ENCODE results near the gene AKAP17A. TPM values are rescaled to one million over a fixed set of nuclear protein-coding genes. Genes with fewer than 3 reads are reported as not detected.
"Not testable (repeated sequence)": the region's sequence is repeated elsewhere in the genome, so short reads cannot be mapped to it uniquely, and the experiment has no call there.

AKAP17A gene
- total and polyA plus RNA-seq, 4 donors = 5.2 to 49.1 (median 19.2) TPM

- TF ChIP-seq RAD21 (IDR thresholded peaks at IDR 0.05) (no peak), JUND (IDR thresholded peaks at IDR 0.05) (no peak), SP1 (IDR thresholded peaks at IDR 0.05) (no peak), GABPA (IDR thresholded peaks at IDR 0.05 in 1 of 2, conservative IDR thresholded peaks at IDR 0.05 in 1 of 2) (no peak), FOXA2 (IDR thresholded peaks at IDR 0.05) (no peak), FOXA1 (IDR thresholded peaks at IDR 0.05) (no peak), YY1 (IDR thresholded peaks at IDR 0.05) (no peak), ATF3 (IDR thresholded peaks at IDR 0.05) (no peak), RXRA (IDR thresholded peaks at IDR 0.05) (no peak), TAF1 (conservative IDR thresholded peaks at IDR 0.05) (no peak)
- TF ChIP-seq, protein P1, sequence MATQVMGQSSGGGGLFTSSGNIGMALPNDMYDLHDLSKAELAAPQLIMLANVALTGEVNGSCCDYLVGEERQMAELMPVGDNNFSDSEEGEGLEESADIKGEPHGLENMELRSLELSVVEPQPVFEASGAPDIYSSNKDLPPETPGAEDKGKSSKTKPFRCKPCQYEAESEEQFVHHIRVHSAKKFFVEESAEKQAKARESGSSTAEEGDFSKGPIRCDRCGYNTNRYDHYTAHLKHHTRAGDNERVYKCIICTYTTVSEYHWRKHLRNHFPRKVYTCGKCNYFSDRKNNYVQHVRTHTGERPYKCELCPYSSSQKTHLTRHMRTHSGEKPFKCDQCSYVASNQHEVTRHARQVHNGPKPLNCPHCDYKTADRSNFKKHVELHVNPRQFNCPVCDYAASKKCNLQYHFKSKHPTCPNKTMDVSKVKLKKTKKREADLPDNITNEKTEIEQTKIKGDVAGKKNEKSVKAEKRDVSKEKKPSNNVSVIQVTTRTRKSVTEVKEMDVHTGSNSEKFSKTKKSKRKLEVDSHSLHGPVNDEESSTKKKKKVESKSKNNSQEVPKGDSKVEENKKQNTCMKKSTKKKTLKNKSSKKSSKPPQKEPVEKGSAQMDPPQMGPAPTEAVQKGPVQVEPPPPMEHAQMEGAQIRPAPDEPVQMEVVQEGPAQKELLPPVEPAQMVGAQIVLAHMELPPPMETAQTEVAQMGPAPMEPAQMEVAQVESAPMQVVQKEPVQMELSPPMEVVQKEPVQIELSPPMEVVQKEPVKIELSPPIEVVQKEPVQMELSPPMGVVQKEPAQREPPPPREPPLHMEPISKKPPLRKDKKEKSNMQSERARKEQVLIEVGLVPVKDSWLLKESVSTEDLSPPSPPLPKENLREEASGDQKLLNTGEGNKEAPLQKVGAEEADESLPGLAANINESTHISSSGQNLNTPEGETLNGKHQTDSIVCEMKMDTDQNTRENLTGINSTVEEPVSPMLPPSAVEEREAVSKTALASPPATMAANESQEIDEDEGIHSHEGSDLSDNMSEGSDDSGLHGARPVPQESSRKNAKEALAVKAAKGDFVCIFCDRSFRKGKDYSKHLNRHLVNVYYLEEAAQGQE (IDR thresholded peaks at IDR 0.05) = no peak
- TF ChIP-seq, protein P2, sequence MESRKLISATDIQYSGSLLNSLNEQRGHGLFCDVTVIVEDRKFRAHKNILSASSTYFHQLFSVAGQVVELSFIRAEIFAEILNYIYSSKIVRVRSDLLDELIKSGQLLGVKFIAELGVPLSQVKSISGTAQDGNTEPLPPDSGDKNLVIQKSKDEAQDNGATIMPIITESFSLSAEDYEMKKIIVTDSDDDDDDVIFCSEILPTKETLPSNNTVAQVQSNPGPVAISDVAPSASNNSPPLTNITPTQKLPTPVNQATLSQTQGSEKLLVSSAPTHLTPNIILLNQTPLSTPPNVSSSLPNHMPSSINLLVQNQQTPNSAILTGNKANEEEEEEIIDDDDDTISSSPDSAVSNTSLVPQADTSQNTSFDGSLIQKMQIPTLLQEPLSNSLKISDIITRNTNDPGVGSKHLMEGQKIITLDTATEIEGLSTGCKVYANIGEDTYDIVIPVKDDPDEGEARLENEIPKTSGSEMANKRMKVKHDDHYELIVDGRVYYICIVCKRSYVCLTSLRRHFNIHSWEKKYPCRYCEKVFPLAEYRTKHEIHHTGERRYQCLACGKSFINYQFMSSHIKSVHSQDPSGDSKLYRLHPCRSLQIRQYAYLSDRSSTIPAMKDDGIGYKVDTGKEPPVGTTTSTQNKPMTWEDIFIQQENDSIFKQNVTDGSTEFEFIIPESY (IDR thresholded peaks at IDR 0.05) = no peak
- no peaks in the 10 kb centered on the region for H3K36me3 ChIP-seq (ENCODE audit: control insufficient read depth in 4 of 4, insufficient read depth in 3 of 4, low read depth in 1 of 4, low read length in 3 of 4)
- DNase-seq (ENCODE audit: low spot score) = no peak
- WGBS = 87% methylated on average over 6 of the region's 6 CpGs
- peaks cover 0 to 4% (median 1%) of the 10 kb centered on the region in 4 donors for H3K9me3 ChIP-seq (ENCODE audit: control insufficient read depth in 4 of 4, low read length in 3 of 4)
- H3K4me1 ChIP-seq (ENCODE audit: control insufficient read depth in 4 of 4, insufficient read depth in 4 of 4, low read length in 3 of 4) = no peaks in the 10 kb centered on the region
- H3K27ac ChIP-seq (ENCODE audit: low read depth in 1 of 2, low read length in 2 of 2) = no peak overlapping the region
- H3K27me3 ChIP-seq (ENCODE audit: control insufficient read depth in 4 of 4, insufficient read depth in 4 of 4, low read length in 3 of 4) = no peaks in the 10 kb centered on the region
- no peak overlapping the region for H3K4me3 ChIP-seq (ENCODE audit: low read depth in 1 of 3, low read length in 3 of 3)
- H3K9ac ChIP-seq (ENCODE audit: low read depth in 1 of 2, low read length in 2 of 2) = no peak overlapping the region
These were observed 36.0 kb upstream of the AKAP17A start for GRCh38 chrX:1555370-1555769.

GRCh38 chrX:1557442-1557841 is 34.0 kb upstream of the AKAP17A start:
- H3K27ac ChIP-seq (ENCODE audit: low read depth in 1 of 2, low read length in 2 of 2); H3K27me3 ChIP-seq (ENCODE audit: control insufficient read depth in 4 of 4, insufficient read depth in 4 of 4, low read length in 3 of 4); H3K4me3 ChIP-seq (ENCODE audit: low read depth in 1 of 3, low read length in 3 of 3); H3K4me1 ChIP-seq (ENCODE audit: control insufficient read depth in 4 of 4, insufficient read depth in 4 of 4, low read length in 3 of 4); DNase-seq (ENCODE audit: low spot score); H3K9ac ChIP-seq (ENCODE audit: low read depth in 1 of 2, low read length in 2 of 2); H3K9me3 ChIP-seq (ENCODE audit: control insufficient read depth in 4 of 4, low read length in 3 of 4); H3K36me3 ChIP-seq (ENCODE audit: control insufficient read depth in 4 of 4, insufficient read depth in 3 of 4, low read depth in 1 of 4, low read length in 3 of 4): not testable (repeated sequence)

DNA sequence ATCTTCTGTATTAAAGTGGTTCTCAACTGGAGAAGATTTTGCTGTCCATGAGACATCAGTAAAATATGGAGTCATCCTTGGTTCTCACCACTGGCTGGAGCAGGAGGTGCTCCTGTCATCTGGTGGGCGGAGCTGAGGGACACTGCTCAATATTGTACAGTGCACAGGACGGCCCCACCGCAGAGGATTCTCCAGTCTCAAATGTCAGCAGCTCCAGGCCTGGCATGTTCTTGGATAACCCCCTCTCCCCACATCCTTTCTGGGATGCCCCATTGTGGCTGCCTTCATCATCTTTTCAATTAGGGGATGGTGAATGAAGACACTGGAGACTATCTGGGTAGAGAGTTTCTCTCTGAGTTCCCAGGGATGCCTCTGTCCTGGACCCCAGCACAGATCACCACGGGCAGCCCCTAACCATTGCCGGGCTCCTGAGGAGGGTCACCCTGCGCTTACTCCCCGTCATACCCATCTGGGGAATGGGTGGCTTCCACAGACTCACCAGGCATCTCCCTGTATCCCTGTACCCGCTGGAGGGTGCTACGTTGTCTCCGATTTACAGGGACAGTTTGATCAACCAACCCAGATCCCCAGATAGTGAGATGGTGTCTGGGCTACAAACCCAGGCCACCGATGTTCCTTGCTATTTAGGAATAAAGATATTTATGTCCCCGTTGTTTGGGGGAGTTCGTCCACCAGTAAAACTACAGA is 32.5 kb upstream of the AKAP17A start:
- Histone ChIP-seq H3K27me3 (ENCODE audit: control insufficient read depth in 4 of 4, insufficient read depth in 4 of 4, low read length in 3 of 4) (no peaks in the 10 kb centered on the region), H3K9ac (ENCODE audit: low read depth in 1 of 2, low read length in 2 of 2) (no peak overlapping the region), H3K27ac (ENCODE audit: low read depth in 1 of 2, low read length in 2 of 2) (no peak overlapping the region), H3K9me3 (ENCODE audit: control insufficient read depth in 4 of 4, low read length in 3 of 4) (peaks cover 0 to 4% (median 1%) of the 10 kb centered on the region in 4 donors), H3K4me1 (ENCODE audit: control insufficient read depth in 4 of 4, insufficient read depth in 4 of 4, low read length in 3 of 4) (no peaks in the 10 kb centered on the region), H3K36me3 (ENCODE audit: control insufficient read depth in 4 of 4, insufficient read depth in 3 of 4, low read depth in 1 of 4, low read length in 3 of 4) (no peaks in the 10 kb centered on the region), H3K4me3 (ENCODE audit: low read depth in 1 of 3, low read length in 3 of 3) (no peak overlapping the region)
- DNase-seq (ENCODE audit: low spot score) = no peak
- WGBS = 79% methylated on average over 13 of the region's 13 CpGs
- TF ChIP-seq RAD21 (IDR thresholded peaks at IDR 0.05) (no peak), YY1 (IDR thresholded peaks at IDR 0.05) (no peak), EGR1 (IDR thresholded peaks at IDR 0.05; ENCODE audit: low read depth in 2 of 2) (no peak), NR2F2 (IDR thresholded peaks at IDR 0.05) (no peak), JUND (IDR thresholded peaks at IDR 0.05) (no peak), RXRA (IDR thresholded peaks at IDR 0.05) (no peak), ATF3 (IDR thresholded peaks at IDR 0.05) (no peak), GABPA (IDR thresholded peaks at IDR 0.05 in 1 of 2, conservative IDR thresholded peaks at IDR 0.05 in 1 of 2) (no peak), FOXA1 (IDR thresholded peaks at IDR 0.05) (no peak)
- TF ChIP-seq, protein P3, sequence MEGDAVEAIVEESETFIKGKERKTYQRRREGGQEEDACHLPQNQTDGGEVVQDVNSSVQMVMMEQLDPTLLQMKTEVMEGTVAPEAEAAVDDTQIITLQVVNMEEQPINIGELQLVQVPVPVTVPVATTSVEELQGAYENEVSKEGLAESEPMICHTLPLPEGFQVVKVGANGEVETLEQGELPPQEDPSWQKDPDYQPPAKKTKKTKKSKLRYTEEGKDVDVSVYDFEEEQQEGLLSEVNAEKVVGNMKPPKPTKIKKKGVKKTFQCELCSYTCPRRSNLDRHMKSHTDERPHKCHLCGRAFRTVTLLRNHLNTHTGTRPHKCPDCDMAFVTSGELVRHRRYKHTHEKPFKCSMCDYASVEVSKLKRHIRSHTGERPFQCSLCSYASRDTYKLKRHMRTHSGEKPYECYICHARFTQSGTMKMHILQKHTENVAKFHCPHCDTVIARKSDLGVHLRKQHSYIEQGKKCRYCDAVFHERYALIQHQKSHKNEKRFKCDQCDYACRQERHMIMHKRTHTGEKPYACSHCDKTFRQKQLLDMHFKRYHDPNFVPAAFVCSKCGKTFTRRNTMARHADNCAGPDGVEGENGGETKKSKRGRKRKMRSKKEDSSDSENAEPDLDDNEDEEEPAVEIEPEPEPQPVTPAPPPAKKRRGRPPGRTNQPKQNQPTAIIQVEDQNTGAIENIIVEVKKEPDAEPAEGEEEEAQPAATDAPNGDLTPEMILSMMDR (IDR thresholded peaks at IDR 0.05; ENCODE audit: low read depth, low read length, missing input control) = no peak
- TF ChIP-seq, protein P2 (IDR thresholded peaks at IDR 0.05) = no peak
